HG02588 (cell line): Measurements from ENCODE around the gene ZMAT5.

Experiments
- ATAC-seq: cut with Tn5 transposase; IDR thresholded peaks from one replicate; pipeline ENCODE4 v1.9.1; 2021; ENCODE audit warnings: mild to moderate bottlenecking, moderate library complexity; ENCODE audit not compliant: unreplicated experiment

ZMAT5 gene

DNA sequence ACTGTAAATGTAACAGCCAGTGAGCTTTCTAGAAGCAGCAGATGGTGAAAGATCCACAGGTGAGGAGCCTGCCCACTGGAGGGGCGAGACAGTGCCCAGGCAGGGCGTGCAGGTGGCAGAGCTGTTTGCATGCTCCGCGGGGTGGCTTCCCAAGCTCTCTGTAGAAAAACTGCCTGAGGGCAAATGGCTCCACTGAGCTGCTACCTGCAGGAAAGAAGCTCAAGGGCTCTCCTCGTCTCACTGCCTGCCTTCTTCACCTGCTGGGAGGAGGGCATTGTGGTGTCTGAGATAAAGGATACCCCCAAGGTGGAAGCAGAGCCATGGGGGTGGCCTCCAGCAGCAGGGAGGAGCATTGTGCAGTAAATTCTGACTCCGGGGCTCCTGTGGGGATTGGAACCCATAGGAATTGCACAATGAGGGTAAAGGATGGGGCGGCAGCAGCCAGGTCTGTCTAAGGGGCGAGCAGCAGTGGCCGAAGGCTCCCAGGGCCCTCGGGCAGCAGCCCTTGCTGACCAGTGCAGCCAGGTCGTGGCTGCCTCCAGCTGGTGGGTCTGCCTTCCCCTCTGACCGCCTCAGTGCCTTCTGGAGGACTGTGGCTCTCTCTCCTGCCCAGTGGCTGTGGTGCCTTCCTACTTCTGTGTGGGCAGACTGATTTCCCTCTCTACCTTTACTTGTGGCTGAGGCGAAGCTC is 75.0 kb downstream of the ZMAT5 start:
- no peak for ATAC-seq

DNA sequence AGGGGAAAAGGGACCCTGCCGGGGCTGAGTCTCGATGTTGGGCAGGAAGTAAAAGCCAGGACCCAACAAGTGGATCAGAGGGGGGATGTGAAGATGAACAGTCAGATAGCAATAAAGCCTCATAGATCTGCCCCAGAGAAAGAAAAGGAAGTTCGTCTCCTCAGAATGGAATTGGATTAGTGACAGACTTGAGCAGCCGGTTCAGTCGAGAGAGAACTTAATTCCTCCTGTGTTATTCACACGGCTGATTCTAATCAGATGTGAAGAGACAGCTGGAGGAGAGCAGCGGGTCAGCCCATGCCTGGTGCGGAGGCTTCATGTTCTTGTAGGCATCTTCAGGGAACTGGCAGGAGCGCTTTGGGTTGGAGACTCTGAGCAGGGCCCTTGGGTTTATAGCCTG is 76.3 kb downstream of the ZMAT5 start:
- no peak for ATAC-seq

GRCh38 chr22:29689880-29690213 is 77.0 kb downstream of the ZMAT5 start:
- no peak for ATAC-seq

- no peak for ATAC-seq
Observed at GRCh38 chr22:29689206-29689879, 77.5 kb downstream of the ZMAT5 start.

- no peak for ATAC-seq
Observed at GRCh38 chr22:29684244-29684643, 82.6 kb downstream of the ZMAT5 start.

- no peak for ATAC-seq
Observed at GRCh38 chr22:29683536-29683935, 83.3 kb downstream of the ZMAT5 start.
